ENCODE measurements around the gene COMP. TPM values are rescaled to one million over a fixed set of nuclear protein-coding genes. Genes with fewer than 3 reads are reported as not detected.

Gene COMP
- total RNA-seq, 1 donor from 2014 or later = not detected

DNA sequence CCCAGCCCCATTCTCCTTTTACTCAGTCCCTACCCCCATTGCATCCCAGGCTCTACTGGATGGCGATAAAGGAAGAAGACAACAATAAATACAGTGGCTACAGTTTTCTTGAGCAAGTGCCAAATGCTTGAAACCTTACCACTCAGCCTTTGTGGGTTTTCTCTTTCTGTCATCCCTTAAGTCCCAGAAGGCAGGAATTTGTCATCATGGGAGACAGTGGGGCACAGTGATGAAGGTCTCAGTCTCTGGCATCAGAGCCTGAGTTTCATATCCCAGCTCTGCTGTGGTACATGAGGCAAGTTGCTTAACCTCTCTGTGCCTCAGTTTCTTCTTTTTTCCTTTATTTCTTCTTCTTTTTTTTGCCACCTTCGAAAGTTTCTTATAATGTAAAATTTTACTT is 5.1 kb upstream of the COMP start:
- DNase-seq = no peak
- Mint-ChIP-seq H3K4me1 (ENCODE audit: low read depth, unreplicated experiment) (no peaks in the 10 kb centered on the region), H3K36me3 (ENCODE audit: unreplicated experiment) (peaks cover 4% of the 10 kb centered on the region), H3K9me3 (ENCODE audit: unreplicated experiment) (peaks cover 4% of the 10 kb centered on the region), H3K27me3 (ENCODE audit: unreplicated experiment) (peaks cover 16% of the 10 kb centered on the region), H3K27ac (ENCODE audit: unreplicated experiment) (no peak overlapping the region), H3K4me3 (ENCODE audit: unreplicated experiment) (no peak overlapping the region)
- no peak for TF ChIP-seq CTCF (IDR thresholded peaks at IDR 0.05; ENCODE audit: partially characterized antibody, unreplicated experiment)

- Mint-ChIP-seq H3K27ac (ENCODE audit: unreplicated experiment) (no peak overlapping the region), H3K27me3 (ENCODE audit: unreplicated experiment) (peaks cover 16% of the 10 kb centered on the region), H3K4me1 (ENCODE audit: low read depth, unreplicated experiment) (no peaks in the 10 kb centered on the region), H3K36me3 (ENCODE audit: unreplicated experiment) (peaks cover 4% of the 10 kb centered on the region), H3K4me3 (ENCODE audit: unreplicated experiment) (no peak overlapping the region), H3K9me3 (ENCODE audit: unreplicated experiment) (peaks cover 4% of the 10 kb centered on the region)
- no peak for TF ChIP-seq CTCF (IDR thresholded peaks at IDR 0.05; ENCODE audit: partially characterized antibody, unreplicated experiment)
- no peak for DNase-seq
Observed at GRCh38 chr19:18795540-18795939, 4.4 kb upstream of the COMP start.

GRCh38 chr19:18794692-18795091 is 3.6 kb upstream of the COMP start:
- peaks cover 3% of the 10 kb centered on the region for H3K4me1 Mint-ChIP-seq (ENCODE audit: low read depth, unreplicated experiment)
- H3K27ac Mint-ChIP-seq (ENCODE audit: unreplicated experiment) = no peak overlapping the region
- peaks cover 7% of the 10 kb centered on the region for H3K9me3 Mint-ChIP-seq (ENCODE audit: unreplicated experiment)
- TF ChIP-seq CTCF (IDR thresholded peaks at IDR 0.05; ENCODE audit: partially characterized antibody, unreplicated experiment) = no peak
- no peak for DNase-seq
- peaks cover 21% of the 10 kb centered on the region for H3K27me3 Mint-ChIP-seq (ENCODE audit: unreplicated experiment)
- H3K4me3 Mint-ChIP-seq (ENCODE audit: unreplicated experiment) = no peak overlapping the region
- peaks cover 4% of the 10 kb centered on the region for H3K36me3 Mint-ChIP-seq (ENCODE audit: unreplicated experiment)

GRCh38 chr19:18794029-18794313 is 2.9 kb upstream of the COMP start:
- peaks cover 4% of the 10 kb centered on the region for H3K36me3 Mint-ChIP-seq (ENCODE audit: unreplicated experiment)
- peaks cover 23% of the 10 kb centered on the region for H3K27me3 Mint-ChIP-seq (ENCODE audit: unreplicated experiment)
- H3K4me1 Mint-ChIP-seq (ENCODE audit: low read depth, unreplicated experiment) = peaks cover 3% of the 10 kb centered on the region
- no peak overlapping the region for H3K27ac Mint-ChIP-seq (ENCODE audit: unreplicated experiment)
- TF ChIP-seq CTCF (IDR thresholded peaks at IDR 0.05; ENCODE audit: partially characterized antibody, unreplicated experiment) = no peak
- no peak overlapping the region for H3K4me3 Mint-ChIP-seq (ENCODE audit: unreplicated experiment)
- DNase-seq = no peak
- peaks cover 7% of the 10 kb centered on the region for H3K9me3 Mint-ChIP-seq (ENCODE audit: unreplicated experiment)

- H3K4me3 Mint-ChIP-seq (ENCODE audit: unreplicated experiment) = no peak overlapping the region
- peaks cover 24% of the 10 kb centered on the region for H3K27me3 Mint-ChIP-seq (ENCODE audit: unreplicated experiment)
- H3K9me3 Mint-ChIP-seq (ENCODE audit: unreplicated experiment) = peaks cover 7% of the 10 kb centered on the region
- no peak for DNase-seq
- peaks cover 4% of the 10 kb centered on the region for H3K36me3 Mint-ChIP-seq (ENCODE audit: unreplicated experiment)
- H3K27ac Mint-ChIP-seq (ENCODE audit: unreplicated experiment) = no peak overlapping the region
- H3K4me1 Mint-ChIP-seq (ENCODE audit: low read depth, unreplicated experiment) = peaks cover 3% of the 10 kb centered on the region
- TF ChIP-seq CTCF (IDR thresholded peaks at IDR 0.05; ENCODE audit: partially characterized antibody, unreplicated experiment) = no peak
Observed at GRCh38 chr19:18793144-18794028, 2.3 kb upstream of the COMP start.

Data from glutamatergic neuron (in vitro differentiated cells).